Activated CD4-positive, alpha-beta T cell treated with anti-CD3 and anti-CD28 coated beads, Interleukin-2, Interleukin-4, amounts not matched to agents 100 ng/mL and 50 ng/mL, durations not matched to agents 16 hours and 8 hours (primary cell): ENCODE data around the gene CRB2.
"Not testable (repeated sequence)": the region's sequence is repeated elsewhere in the genome, so short reads cannot be mapped to it uniquely, and the experiment has no call there.

ENCODE experiments used
- DNase-seq: peaks from one replicate; pipeline ENCODE4 v3.0.0-alpha.2; 2020; ENCODE audit warnings: low spot score

The CRB2 gene

GRCh38 chr9:123329329-123329955 is 26.6 kb upstream of the CRB2 start:
- no peak for DNase-seq

- no peak for DNase-seq
Measured at GRCh38 chr9:123331346-123332060, 24.5 kb upstream of the CRB2 start.

DNA sequence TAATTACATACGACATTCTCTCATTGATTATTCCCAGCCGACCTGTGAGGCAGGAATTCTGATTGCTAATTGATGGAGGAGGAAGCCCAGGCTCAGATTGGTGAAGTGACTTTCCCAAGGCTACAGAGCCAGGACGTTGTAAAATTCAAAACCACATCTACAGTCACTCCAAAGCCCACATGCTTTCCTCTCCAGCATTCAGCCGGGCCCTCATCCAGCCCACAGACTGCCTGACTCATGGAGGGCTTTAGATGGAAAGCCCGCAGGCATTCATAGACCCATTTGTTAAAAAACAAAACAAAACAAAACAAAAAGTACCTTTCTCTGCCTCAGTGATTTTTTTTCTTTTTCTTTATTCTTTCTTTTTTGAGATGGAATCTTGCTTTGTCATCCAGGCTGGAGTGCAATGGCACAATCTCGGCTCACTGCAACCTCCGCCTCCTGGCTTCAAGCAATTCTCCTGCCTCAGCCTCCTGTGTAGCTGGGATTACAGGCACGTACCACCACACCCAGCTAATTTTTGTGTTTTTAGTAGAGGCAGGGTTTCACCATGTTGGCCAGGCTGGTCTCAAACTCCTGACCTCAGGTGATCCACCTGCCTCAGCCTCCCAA is 22.8 kb upstream of the CRB2 start:
- not testable (repeated sequence) for DNase-seq

- DNase-seq, result no peak
Measured at GRCh38 chr9:123334639-123335038, 21.4 kb upstream of the CRB2 start.

GRCh38 chr9:123335193-123335985 is 20.6 kb upstream of the CRB2 start:
- DNase-seq, result no peak

- no peak for DNase-seq
Measured at GRCh38 chr9:123335986-123336329, 20.0 kb upstream of the CRB2 start.

- DNase-seq, result no peak
Measured at GRCh38 chr9:123336449-123336848, 19.5 kb upstream of the CRB2 start.

GRCh38 chr9:123336959-123337358 is 19.0 kb upstream of the CRB2 start:
- no peak for DNase-seq

DNA sequence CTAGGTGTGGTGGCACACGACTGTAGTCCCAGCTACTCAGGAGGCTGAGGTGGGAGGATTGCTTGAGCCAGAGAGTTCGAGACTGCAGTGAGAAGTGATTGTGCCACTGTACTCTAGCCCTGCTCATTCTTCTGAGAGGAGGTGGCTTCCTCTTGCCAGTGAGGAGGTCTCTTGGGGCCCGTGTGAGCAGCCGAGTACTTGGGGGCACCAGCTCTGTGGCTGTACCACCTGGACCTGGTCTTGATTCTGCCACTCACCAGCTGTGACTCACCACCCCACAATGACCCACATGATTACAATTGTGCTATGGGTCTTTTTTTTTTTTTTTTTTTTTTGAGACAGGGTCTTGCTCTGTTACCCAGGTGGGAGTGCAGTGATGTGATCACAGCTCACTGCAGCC is 18.0 kb upstream of the CRB2 start:
- no peak for DNase-seq

GRCh38 chr9:123338710-123339665 is 17.0 kb upstream of the CRB2 start:
- DNase-seq, result peak; percentile 81

DNA sequence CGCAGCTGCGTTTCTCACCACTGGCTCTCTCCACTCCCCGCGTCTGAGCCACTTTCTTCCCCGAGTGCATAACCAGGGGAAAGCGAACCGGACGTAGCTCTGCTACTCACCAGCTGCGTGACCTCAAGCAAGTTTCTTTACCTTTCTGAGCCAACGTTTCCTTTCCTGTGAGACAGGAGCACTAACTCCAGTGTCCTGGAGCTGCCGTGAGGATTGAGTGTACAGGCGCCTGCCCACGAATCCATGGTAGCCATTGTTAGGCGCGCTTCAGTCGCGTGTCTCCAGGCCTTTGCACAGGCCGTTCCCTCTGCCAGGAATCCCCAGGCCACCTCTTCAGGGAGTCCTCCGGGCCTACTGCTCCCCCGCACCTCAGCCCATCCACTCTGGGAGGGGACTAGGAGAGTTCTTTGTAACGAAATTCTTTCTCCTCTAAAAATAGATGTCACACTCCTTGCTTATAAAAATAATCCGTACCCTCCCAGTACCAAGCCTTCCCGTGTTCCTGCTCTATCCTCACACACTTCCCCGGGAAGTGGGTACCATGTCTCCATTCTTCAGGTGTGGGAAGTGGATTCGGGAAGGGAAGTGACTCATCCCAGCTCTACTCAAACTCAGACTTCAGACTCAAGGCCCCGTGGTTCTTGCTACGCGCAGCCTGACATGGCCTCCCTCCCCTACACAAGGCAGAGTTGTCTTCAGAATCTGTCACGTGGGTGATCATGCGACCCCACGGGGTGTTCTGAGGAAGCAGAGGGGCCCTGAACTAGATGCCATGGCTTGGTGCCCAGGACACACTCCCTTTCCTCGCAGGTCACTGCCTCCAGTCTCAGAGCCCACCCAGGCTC is 16.1 kb upstream of the CRB2 start:
- DNase-seq, result peak; percentile 77

GRCh38 chr9:123341816-123342215 is 14.2 kb upstream of the CRB2 start:
- no peak for DNase-seq

DNA sequence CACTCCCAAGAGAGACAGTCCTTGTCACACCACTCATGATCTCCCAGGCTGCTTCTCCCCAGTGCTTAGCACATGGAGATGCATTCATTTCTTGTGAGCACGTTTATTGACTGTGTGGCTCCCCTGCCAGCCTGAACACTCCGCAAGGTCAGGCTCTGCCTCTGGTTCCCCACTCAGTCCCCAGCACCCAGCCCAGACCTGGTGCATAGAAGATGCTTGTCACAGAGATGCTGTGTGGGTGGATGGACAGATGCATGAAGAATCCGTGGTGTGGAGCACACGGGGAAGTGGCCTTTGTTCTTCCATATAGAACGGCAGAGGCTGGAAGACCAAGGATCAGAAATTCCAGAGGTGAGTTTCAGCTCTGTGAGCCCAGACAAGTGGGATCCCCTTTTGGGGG is 13.8 kb upstream of the CRB2 start:
- DNase-seq, result no peak

- DNase-seq, result no peak
Measured at GRCh38 chr9:123343443-123344191, 12.4 kb upstream of the CRB2 start.

DNA sequence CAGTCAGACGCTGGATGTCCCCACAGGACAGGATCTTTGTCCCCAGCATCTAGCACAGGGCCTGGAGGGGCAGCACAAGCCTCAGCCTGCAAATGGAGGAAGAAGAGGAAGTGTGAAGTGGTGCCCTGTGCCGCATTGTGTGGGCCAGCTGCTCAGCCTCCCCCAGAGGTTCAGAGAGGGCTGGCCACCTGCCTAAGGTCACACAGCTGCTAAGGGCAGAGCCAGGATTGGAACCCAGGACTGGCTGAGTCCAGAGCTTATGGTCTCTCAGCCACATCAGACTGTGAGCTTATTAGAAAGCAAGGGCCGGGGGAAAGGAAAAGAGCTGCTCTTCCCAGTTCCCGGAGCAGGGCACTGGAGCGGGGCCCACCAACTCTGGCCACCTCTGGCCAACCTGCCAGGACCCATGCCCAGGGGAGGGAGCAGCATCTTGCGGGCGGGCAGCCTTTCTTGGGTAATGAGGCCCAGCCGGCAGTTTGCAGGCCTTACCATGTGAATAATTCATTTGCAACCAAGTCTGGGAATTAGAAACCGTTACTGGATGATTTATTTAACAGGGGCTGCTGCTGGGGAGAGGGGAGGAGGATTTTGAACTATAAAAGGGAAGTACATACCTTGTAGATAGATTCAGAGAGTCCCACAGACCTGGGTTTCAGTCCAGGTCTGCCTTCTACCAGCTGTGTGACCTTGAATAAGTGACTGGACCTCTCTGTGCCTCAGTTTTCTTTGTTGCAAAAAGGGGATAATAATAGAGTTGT is 11.6 kb upstream of the CRB2 start:
- DNase-seq, result no peak

GRCh38 chr9:123345567-123345955 is 10.4 kb upstream of the CRB2 start:
- no peak for DNase-seq

DNA sequence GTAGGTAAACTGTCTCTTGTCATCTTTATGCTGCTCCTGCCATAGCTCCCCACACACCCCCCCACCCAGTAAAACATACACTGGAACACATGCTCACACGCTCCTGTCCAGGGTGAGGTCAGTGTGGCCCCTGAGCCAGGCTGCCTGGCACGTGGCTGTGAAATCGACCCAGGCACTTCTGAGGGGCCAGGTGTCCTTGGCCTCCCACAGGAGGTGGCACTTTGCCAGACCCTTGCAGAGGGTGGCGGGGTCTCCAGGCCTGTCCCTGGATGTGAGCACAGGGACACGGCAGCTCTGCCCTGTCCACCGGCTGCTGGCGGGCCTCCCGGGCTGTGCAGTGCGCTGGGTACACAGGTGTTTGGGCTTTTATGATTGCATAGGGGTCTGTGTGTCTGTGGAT is 10.0 kb upstream of the CRB2 start:
- no peak for DNase-seq

- DNase-seq, result no peak
Measured at GRCh38 chr9:123346826-123347225, 9.2 kb upstream of the CRB2 start.
